ENCODE measurements around the gene CDC25C.

The CDC25C gene

DNA sequence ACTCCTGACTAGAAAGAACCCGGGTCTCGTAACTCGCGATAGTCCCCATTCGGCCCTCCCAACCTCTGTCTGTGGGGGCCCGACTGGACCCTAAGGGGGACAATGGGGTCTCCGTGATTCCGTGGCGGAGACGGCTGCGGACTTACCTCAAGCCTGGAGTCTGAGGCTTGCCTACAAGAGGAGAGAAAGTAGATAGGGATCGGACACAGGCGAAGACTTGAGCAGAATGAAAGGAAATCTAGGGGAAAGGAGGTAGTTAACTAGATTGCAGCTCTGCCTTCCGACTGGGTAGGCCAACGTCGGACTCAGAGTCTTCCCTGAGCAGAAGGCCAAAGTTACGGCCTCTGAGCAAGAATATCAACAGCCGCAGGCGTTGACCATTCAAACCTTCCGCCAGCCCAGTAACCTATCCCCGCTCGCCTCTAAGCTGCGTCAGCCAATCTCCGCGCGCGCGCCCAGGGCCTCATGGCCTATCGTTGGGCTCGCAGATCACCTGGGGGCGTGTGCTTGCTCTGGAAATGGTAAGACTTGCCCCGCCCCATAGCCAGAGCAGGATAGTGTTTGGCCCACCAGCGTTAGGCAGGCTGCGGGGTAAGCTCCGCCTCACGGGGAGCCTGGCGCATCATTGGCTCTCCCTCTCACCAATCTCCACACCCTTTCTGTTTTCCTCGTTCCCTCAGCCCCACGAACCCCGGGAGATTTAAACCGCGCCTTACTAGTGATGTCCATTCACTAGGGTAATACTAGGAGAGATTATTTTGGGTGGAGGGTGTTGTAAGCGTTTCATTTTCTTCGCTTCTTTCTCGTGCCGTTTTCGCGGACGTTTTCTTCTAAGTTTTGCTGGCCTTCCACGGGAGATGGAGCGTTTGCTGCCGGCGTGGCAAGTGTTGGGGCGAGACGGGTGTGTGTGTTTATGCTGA lies at the start of gene CDC25C:
TSS of gene CDC25C (minus strand) at position 356 of the 920 bp plus-strand sequence. CDS start 624 bp downstream, outside the sequence.
- peak; percentile 95 for DNase-seq

DNA sequence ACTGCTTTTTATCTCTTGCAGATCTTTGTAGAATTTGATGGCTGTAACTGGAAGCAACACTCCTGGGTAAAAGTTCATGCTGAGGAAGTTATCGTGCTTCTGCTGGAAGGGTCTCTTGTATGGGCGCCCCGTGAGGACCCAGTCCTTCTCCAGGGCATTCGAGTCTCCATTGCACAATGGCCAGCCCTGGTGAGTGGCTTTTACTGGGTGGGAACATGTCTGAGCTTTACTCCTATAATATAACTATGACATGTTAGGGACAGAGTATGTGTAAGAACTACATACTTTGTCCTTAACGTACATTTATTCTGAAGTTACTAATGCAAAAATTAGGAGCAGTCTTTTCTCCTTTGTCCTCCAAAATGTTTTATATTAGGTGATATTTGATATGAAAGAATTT lies 41.0 kb upstream of the CDC25C start:
- DNase-seq: no peak

DNA sequence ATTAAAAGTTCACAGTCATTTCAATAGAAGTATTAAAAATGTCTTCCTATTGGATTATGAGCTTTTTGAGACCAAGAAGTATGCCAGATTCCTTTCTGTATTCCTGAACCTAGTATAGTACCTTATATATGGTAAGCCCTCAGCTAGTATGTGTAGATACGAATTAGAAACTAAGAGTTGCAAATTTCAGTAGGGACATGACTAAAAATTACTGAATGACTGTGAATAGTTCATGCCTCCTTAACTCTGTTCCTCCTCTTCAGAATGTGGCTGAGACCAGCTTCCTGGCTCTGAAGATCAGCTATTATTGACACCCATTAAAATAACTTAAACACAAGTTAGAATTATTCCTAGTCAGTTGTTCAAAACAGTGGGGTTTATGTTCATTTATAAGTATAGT lies 40.6 kb upstream of the CDC25C start:
- no peak for DNase-seq

DNA sequence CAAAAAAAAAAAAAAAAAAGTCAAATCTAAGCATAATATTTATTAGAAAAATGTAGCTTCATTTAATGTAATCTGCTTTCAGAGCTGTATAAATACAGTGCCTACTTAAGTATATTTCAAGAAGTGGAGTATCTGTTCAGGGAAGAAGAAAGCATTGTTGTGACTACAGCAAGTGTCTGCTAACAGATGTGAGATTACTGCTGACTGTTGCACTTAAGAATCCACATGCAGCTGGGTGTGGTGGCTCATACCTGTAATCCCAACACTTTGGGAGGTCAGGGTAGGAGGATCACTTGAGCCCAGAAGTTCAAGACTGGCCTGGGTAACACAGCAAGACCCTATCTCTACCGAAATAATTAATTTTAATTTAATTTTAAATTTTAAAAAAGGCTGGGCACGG lies 39.9 kb upstream of the CDC25C start:
- no peak for DNase-seq

DNA sequence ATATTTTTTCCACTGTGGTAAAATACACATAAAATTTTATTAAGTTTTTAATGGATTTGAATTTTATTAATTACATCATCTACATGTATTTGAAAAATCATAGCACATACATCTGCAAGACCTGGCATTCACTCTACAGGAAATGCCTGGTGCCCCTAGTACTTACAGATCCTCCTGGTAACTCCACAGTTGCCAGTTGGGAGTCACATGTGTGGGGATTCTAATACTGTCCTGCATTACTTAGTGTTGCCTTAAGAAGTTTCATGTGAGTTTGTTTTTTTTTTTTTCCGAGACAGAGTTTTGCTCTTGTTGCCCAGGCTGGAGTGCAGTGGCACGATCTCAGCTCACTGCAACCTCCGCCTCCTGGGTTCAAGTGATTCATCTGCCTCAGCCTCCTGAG lies 38.9 kb upstream of the CDC25C start:
- no peak for DNase-seq

DNA sequence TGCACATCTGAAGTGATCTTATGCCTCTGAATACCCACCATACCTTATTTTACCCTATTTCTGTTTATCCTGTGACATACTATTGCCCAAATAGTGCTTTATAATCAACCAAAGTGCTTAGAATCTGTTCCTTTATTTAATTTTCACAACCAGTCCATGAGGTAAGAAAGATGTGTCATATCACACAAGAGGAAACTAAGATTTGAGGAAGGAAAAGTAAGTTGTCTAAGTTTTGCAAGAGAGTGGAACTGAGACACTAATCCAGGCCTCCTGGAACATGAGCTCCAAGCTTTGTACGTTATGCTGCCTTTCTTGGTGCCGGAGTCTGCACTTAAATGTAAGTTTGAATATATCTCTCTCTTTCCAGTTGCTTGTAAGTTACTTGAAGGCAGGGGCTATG lies 38.1 kb upstream of the CDC25C start:
- DNase-seq: no peak

DNA sequence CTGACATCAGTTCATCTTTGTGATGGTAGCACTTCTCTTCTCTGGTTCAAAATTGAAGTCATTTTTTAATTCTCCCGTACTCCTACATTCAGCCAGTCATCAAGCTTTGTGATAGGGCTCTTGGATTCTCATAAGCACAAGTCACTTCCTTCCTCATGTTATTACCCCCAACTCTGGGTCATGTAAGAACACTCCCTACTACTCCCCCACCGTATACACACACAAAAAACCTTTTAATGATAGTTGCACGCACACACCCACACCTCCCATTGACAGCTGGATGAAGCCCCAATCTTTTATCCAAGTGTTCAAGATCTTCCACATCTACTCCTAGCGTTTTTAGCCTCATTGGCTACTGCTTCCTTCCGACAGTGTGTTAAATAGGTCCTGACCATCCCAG lies 37.7 kb upstream of the CDC25C start:
- DNase-seq: no peak

DNA sequence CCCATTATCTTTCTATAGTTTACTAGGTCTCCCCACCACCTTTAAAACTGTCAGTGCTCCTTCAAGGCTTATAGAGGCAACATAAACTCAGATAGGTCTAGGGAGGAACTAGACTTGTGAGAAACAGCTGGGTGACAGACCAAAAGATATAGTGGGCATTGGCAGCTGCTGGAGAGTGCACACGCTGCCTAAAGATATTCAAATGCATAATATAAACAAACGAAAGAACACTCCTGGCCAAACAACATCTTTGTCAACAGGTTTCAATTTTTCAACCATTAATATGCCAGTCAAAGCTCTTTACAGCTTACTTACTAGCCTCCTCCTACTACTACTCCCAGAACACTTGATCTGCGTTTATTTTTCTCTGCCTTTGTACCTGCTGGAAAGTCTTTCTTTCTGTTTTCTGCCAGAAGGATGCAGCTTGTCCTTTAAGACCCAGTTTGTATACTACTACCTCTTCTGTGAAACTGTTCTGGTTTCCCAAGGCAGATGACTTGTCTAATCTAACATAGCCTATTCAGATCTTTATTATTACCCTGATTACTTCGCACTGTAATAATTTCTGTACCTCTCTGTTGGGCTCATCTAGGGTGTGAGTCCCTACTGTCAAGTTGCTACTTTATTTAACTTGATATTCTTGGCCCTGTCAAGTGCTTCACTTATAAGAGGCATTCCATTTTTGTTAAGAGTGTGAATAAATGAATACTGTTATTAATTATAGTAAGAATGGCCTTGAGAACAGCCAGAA lies 35.2 kb upstream of the CDC25C start:
- no peak for DNase-seq

DNA sequence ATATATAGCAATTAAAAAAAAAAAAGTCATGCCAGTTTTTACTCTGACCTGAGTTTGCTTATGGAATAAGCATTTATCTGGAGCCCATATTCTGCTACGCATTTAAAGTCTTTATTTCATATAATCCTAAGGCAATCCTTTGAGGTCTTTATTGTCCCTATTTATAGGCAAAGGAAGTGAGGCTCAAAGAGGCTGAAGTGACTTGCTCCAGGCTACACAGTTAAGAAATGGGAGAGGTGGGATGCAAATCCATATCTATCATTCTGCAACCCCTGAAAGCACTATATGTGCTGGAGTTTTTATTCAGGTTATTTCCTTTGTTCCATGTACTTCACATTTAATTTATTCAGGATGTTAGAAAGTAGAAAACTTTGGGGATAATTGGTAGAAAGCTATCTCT lies 33.0 kb upstream of the CDC25C start:
- no peak for DNase-seq

DNA sequence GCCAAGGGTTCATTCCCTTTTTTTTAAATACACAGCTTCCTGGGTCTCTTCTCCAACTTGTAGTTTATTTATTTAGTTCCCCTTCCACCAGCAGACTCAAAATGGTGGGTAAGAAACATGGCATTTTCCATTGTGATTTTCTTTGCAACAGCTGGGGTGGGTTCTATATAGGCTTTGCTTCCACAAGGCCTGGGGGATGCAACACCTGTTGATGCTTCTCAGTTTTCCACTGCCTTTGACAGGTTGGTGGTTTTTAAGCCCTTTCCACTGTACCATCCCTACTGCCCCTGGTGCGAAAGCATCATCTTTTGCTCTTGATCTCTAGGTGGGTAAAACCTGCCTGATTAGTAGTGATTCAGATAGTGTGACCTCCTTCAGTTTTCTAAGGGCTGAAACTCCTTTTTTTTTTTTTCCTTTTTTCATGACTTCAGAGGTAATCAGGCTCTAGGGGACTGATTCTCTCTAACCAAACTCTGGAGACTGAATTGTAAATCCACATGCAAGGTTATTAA lies 29.4 kb upstream of the CDC25C start:
- DNase-seq: no peak

DNA sequence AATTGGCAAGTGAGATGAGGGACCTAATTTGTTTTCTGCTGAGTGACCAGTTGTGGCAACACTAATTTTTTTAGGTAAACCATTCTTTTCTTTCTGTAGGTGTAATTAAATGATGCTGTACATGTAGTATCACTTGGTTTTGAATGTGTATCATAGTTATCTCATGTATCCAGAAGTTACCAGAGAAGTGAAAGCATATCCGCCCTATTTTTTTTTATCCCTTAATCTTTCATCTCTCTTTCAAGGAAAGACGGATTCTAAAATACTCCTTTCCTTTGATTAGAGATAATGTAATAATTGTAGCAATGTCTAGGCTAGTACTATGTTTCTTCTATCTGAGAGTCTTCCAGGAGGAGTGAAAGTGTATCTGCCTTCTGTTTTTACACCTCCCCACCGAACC lies 28.0 kb upstream of the CDC25C start:
- no peak for DNase-seq

DNA sequence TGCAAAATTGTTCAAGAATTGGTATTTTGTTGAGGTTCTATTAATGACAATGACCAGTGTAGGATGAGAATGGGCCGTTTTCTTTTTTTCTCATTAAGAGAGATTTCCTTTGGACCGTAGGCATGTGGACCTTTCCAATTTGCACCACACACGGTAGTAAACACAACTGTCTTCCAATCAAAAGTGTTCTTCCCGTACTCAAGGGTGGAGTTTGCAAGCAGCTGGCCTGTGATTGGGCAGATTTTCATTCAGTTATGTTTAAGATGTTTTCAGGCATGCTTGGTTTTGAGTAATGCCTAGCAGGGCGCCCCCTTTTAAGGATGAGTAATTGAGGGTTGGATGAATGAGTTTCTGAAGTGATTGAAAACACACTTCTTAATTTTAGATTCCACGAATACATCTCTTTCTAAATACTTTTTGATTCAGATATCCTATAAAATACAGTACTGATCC lies 23.3 kb upstream of the CDC25C start:
- peak; percentile 34 for DNase-seq

DNA sequence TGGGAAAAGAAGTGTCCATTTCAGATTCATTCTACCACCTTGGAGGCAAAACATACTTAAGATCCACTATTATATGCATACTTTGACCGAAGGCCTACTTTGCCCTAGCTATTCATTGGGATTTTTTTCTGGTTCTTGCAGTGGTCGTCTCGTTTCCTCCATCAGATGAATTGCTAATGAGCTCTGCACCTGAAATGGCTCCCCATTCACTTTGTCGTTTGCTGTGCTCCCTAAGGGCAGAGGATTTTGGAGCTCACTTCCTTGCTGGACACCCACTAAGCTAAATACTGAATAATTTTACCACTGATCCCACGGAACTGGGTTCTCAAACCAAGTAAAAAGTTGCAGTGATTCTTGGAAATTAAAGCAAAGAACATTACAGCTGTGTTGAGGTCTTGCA lies 22.8 kb upstream of the CDC25C start:
- peak; percentile 17 for DNase-seq

DNA sequence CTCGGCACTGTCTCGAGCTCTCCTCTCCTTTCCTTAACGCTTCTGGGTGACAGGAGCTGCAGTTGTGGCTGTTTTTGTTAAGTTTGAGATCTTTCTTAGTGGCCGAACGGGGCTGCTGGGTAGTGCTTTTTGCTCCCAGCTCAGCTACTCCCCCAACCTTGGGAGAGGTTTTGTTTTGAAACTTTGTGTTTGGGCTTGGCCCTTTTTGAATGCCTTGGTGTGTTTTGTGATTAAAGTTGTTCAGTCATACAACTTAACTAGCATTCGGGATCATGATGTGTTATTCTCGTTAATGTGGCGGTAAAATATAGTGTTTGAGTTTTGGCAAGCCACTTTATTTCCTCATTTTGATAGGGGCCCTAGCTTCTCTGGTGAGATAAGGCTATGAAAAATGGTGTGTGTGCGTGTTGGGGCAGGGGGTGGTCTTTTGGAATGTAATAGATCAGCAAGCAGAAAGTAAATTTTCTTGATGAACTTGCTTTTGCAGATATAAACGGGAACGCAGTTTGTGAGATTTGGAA lies 22.0 kb upstream of the CDC25C start:
- no peak for DNase-seq

DNA sequence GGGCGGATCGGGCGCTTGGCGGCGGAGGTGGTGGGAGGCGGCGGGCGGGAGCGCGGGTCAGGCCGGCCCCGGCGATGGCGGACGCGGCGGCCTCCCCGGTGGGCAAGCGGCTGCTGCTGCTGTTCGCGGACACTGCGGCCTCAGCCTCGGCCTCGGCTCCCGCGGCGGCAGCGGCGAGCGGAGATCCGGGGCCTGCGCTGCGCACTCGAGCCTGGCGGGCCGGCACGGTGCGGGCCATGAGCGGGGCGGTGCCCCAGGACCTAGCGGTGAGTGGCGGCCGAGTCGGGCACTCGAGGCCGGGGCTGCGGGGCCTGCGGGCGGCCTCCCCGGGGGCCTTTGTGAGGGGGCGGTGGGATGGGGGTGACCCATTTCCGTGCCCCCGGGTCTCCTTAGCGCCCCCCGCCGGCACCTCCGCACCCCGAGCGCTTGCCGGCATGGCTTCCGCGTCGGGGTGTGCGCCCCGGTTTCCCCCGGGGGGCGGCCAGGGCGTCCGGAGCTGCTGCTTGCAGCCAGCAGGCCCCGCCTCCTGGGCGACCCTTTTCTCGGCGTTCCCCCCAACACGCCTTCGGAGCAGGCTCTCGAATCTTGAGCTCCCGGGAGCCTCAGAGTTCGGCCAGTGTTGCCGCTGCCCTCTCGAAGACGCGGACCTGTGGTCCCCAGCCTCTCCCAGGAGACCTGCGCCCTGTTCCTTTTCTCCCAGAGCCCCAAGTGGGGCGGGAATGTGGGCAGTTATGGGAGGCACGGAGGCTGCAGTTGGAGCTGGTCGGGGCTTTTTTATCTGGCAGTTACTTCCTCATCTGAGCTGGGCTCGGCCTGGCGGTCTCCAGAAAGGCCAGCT lies 21.3 kb upstream of the CDC25C start:
- DNase-seq: peak; percentile 84

DNA sequence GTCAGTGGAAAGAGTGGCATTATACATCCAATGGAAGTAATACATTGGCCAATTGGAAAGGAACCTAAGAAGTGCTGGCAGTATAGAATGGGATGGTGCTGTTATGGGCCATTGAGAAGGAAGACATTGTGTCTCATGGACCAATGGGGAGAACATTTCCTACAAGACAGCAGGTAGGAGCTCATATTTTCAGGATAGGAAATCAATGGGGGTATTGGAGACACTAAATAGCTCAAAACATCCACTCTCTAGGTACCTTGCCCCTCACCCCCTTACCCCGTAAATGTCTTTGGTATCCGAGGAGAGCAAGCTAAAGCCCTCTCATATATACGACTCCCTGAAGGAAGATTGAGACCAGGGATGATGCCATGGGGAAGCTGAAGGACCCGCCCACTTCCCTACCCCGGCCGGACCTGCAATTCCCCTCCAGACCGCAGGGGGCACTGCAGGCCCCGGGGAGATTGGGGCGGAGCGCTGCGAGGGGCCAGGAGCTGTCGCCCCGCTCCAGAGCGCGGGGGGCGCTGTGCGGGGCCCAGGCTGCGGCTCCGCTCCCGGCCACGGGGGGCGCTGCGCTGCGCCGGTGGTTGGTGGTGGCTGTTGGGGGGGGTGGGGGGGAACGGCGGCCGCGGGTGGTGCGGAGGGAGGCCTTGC lies 20.6 kb upstream of the CDC25C start, which contains the start of gene KDM3B:
TSS of gene KDM3B (plus strand) at position 615 of the 651 bp plus-strand sequence. CDS start 111 bp downstream, outside the sequence.
- peak; percentile 96 for DNase-seq

DNA sequence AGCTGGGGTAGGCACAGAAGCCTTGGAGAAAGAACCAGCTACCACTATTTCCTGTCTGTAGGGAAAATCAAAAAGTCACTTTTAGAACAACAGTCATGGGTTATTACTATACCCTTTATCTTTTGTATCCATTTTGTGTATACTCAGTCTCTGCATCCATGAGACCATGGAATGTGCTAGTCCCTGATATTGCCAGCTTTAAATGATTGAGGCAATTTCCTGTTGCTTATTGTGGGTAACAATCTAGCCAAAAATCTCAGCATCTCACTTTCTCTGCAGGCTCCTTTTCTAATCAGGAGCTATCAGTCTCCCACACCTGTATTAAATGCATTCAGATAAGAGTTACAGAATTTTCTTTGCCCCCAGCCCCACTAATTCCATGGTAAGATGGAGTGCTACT lies 19.9 kb upstream of the CDC25C start:
- no peak for DNase-seq

DNA sequence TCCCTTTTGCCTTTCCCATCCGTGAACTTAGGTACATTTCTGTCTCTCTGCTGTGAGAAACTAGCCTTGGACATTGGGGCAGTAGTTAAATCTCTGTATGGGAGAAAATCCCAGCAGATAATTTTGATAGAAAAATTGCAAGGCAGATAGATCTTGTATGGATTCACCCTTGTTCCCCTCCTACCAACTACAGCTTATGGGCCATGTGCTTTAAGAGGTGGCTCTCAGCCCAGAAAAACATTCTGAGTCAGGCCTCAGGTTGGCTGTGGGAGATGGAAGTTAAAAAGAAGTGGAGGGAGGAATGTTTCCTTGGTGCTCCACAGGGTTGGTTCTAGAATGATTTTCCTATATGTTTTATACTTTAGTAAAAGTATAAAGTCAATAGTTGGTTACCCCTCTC lies 19.5 kb upstream of the CDC25C start:
- no peak for DNase-seq

DNA sequence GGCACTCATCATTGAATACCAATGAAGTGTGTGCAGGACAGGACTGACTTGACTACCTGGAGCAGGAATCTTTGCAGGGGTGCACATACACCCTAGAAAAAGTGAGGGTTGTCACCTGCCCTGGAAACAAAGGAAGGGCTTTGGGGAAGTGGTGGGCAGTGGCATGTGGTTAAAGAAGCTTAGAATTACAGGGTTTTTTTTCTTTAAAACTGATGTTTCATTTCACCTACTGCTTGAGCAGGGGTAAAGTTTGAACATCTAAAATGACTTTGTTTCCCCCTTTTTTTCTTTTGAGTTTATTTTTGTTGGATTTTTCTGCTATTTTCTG lies 18.9 kb upstream of the CDC25C start:
- DNase-seq: no peak

DNA sequence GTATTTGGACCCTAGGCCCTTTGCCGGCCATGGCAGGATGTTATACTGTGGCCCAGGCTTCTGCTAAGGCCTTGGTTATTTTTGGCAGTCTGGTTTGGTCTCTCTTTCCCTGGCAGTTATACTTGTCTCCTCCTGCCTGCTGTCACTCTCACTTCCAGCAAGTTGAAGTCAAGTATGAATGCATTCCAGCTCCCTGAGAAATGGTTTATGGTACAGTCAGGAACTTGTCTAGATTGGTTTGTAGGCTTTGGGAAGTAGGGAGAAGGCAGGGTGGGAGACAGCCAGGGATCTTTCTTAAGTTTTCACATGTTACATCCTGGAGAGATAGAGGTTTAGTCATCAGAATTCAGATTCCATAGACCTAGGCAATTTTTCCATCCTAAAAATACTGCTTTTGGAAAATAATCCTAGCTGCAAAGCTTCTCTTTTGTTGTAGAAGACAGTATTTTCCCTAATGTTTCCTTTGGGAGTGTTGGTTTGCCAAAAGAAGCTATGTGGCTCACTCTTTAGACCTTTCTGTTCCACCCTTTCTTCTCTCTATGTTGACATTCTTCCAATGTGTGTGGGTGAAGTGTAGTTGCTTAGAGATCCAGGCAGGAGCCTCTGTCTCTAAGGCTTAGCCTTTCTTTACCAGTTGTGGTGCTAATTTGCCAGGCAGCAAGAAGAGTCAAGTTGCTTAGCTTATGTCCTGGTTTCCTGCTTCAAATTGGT lies 18.4 kb upstream of the CDC25C start:
- no peak for DNase-seq

DNA sequence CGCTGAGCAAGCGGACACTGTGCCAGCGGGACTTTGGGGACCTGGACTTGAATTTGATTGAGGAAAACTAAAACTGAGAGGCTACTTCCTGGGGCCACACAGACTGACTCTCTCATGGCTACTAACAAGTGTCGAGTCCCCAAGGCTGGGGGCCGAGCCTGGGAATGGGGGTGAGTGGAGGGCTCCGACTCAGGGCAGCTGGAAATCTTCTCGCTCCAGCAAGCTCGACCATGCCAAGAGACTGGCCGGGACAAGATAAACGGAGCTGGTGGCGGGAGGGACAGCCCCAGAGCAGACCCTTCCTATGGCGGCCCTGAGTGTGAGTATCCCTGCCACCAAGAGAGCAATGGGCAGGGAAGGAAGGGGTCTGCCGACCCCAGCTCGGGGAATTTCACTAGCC lies 15.3 kb upstream of the CDC25C start:
- no peak for DNase-seq

All from retina (tissue), 1 donor.